Measurements from ENCODE around the gene CTDSP2.
"Not testable (repeated sequence)": the region's sequence is repeated elsewhere in the genome, so short reads cannot be mapped to it uniquely, and the experiment has no call there.

CTDSP2 gene

GRCh38 chr12:57825451-57825850 is 21.1 kb downstream of the CTDSP2 start:
- H3K27me3 Mint-ChIP-seq = no peaks in the 10 kb centered on the region
- peaks cover 4 to 10% of the 10 kb centered on the region in 2 donors for H3K4me1 Mint-ChIP-seq
- peaks cover 33 to 43% of the 10 kb centered on the region in 2 donors for H3K36me3 Mint-ChIP-seq
- H3K27ac Mint-ChIP-seq = peak overlapping the region; percentile 62
- ATAC-seq (replicated peaks) (no peak), DNase-seq (no peak)
- no peaks in the 10 kb centered on the region for H3K9me3 Mint-ChIP-seq
- no peak overlapping the region for H3K4me3 Mint-ChIP-seq

GRCh38 chr12:57823908-57824640 is 22.5 kb downstream of the CTDSP2 start:
- H3K4me1 Mint-ChIP-seq = peaks cover 3 to 4% of the 10 kb centered on the region in 2 donors
- H3K27me3 Mint-ChIP-seq = no peaks in the 10 kb centered on the region
- no peak for DNase-seq
- no peak overlapping the region for H3K4me3 Mint-ChIP-seq
- H3K9me3 Mint-ChIP-seq = no peaks in the 10 kb centered on the region
- H3K36me3 Mint-ChIP-seq = peaks cover 30 to 43% of the 10 kb centered on the region in 2 donors
- no peak overlapping the region for H3K27ac Mint-ChIP-seq
- ATAC-seq (replicated peaks) = no peak

- ATAC-seq (replicated peaks) (no peak), DNase-seq (no peak)
- no peaks in the 10 kb centered on the region for H3K9me3 Mint-ChIP-seq
- H3K4me3 Mint-ChIP-seq = no peak overlapping the region
- H3K4me1 Mint-ChIP-seq = peaks cover 0 to 1% of the 10 kb centered on the region in 2 donors
- peaks cover 34 to 50% of the 10 kb centered on the region in 2 donors for H3K36me3 Mint-ChIP-seq
- H3K27me3 Mint-ChIP-seq = no peaks in the 10 kb centered on the region
- peak overlapping the region; percentile 68 for H3K27ac Mint-ChIP-seq
Observed at GRCh38 chr12:57823131-57823907, 23.2 kb downstream of the CTDSP2 start.

- no peak for ATAC-seq (replicated peaks)
- H3K4me1 Mint-ChIP-seq = peaks cover 0 to 1% of the 10 kb centered on the region in 2 donors
- H3K27ac Mint-ChIP-seq = peak overlapping the region; percentile 47
Observed at GRCh38 chr12:57822392-57823130, 24.0 kb downstream of the CTDSP2 start.

GRCh38 chr12:57821474-57822214 is 24.9 kb downstream of the CTDSP2 start:
- Mint-ChIP-seq H3K27me3 (no peaks in the 10 kb centered on the region), H3K4me3 (no peak overlapping the region), H3K4me1 (peaks cover 0 to 1% of the 10 kb centered on the region in 2 donors), H3K36me3 (peaks cover 27 to 46% of the 10 kb centered on the region in 2 donors), H3K27ac (peak overlapping the region; percentile 56), H3K9me3 (no peaks in the 10 kb centered on the region)
- DNase-seq (no peak), ATAC-seq (replicated peaks) (no peak)

More at GRCh38 chr12:57822392-57823130, 24.0 kb downstream of the CTDSP2 start:
- Mint-ChIP-seq H3K36me3 (peaks cover 33 to 52% of the 10 kb centered on the region in 2 donors), H3K9me3 (no peaks in the 10 kb centered on the region), H3K4me3 (no peak overlapping the region), H3K27me3 (no peaks in the 10 kb centered on the region)
- DNase-seq = no peak

- not testable (repeated sequence) for H3K27me3 Mint-ChIP-seq; ATAC-seq (replicated peaks); H3K4me1 Mint-ChIP-seq; DNase-seq; H3K9me3 Mint-ChIP-seq; H3K4me3 Mint-ChIP-seq
- Mint-ChIP-seq H3K27ac (peak overlapping the region; percentile 56), H3K36me3 (peaks cover 27 to 46% of the 10 kb centered on the region in 2 donors)
Observed at GRCh38 chr12:57821015-57821414, 25.5 kb downstream of the CTDSP2 start.

- not testable (repeated sequence) for H3K27ac Mint-ChIP-seq; H3K27me3 Mint-ChIP-seq; H3K9me3 Mint-ChIP-seq; H3K4me1 Mint-ChIP-seq; H3K4me3 Mint-ChIP-seq; ATAC-seq (replicated peaks); DNase-seq
- peaks cover 20 to 39% of the 10 kb centered on the region in 2 donors for H3K36me3 Mint-ChIP-seq
Observed at GRCh38 chr12:57820119-57820518, 26.4 kb downstream of the CTDSP2 start.

GRCh38 chr12:57817990-57818331 is 28.6 kb downstream of the CTDSP2 start:
- not testable (repeated sequence) for H3K9me3 Mint-ChIP-seq; DNase-seq; ATAC-seq (replicated peaks); H3K4me1 Mint-ChIP-seq; H3K27ac Mint-ChIP-seq; H3K4me3 Mint-ChIP-seq; H3K27me3 Mint-ChIP-seq
- H3K36me3 Mint-ChIP-seq = peaks cover 19 to 26% of the 10 kb centered on the region in 2 donors

GRCh38 chr12:57817261-57817989 is 29.1 kb downstream of the CTDSP2 start:
- Mint-ChIP-seq H3K27ac (peak overlapping the region; percentile 14), H3K36me3 (peaks cover 19 to 22% of the 10 kb centered on the region in 2 donors), H3K4me3 (no peak overlapping the region), H3K9me3 (no peaks in the 10 kb centered on the region), H3K27me3 (no peaks in the 10 kb centered on the region), H3K4me1 (no peaks in the 10 kb centered on the region)
- ATAC-seq (replicated peaks) (no peak), DNase-seq (no peak)

GRCh38 chr12:57816855-57817151 is 29.7 kb downstream of the CTDSP2 start:
- Mint-ChIP-seq H3K4me3 (no peak overlapping the region), H3K36me3 (peaks cover 20 to 21% of the 10 kb centered on the region in 2 donors), H3K9me3 (no peaks in the 10 kb centered on the region), H3K4me1 (no peaks in the 10 kb centered on the region), H3K27ac (no peak overlapping the region), H3K27me3 (no peaks in the 10 kb centered on the region)
- DNase-seq (no peak), ATAC-seq (replicated peaks) (no peak)

- ATAC-seq (replicated peaks) (no peak), DNase-seq (no peak)
- Mint-ChIP-seq H3K9me3 (no peaks in the 10 kb centered on the region), H3K4me3 (no peak overlapping the region), H3K27me3 (no peaks in the 10 kb centered on the region), H3K4me1 (no peaks in the 10 kb centered on the region), H3K36me3 (peaks cover 19 to 25% of the 10 kb centered on the region in 2 donors), H3K27ac (no peak overlapping the region)
Observed at GRCh38 chr12:57816001-57816854, 30.3 kb downstream of the CTDSP2 start.

GRCh38 chr12:57815177-57816000 is 31.1 kb downstream of the CTDSP2 start:
- no peak overlapping the region for H3K4me3 Mint-ChIP-seq
- H3K9me3 Mint-ChIP-seq = no peaks in the 10 kb centered on the region
- peaks cover 19 to 20% of the 10 kb centered on the region in 2 donors for H3K36me3 Mint-ChIP-seq
- no peaks in the 10 kb centered on the region for H3K27me3 Mint-ChIP-seq
- no peak overlapping the region for H3K27ac Mint-ChIP-seq
- H3K4me1 Mint-ChIP-seq = no peaks in the 10 kb centered on the region
- ATAC-seq (replicated peaks) (no peak), DNase-seq (no peak)
